Measurements from ENCODE around the gene SLC23A2. TPM values are rescaled to one million over a fixed set of nuclear protein-coding genes. Genes with fewer than 3 reads are reported as not detected.
A peak's percentile ranks its signal among the peaks of the same experiment; 100 is the strongest.
"Not testable (repeated sequence)": the region's sequence is repeated elsewhere in the genome, so short reads cannot be mapped to it uniquely, and the experiment has no call there.

Gene SLC23A2
- total RNA-seq, 1 experiment from 2014 or later = 14.9 TPM

GRCh38 chr20:5008759-5009158, 7.4 kb upstream of the SLC23A2 start:
- peak; percentile 72 for DNase-seq (ENCODE audit: low read depth)

DNA sequence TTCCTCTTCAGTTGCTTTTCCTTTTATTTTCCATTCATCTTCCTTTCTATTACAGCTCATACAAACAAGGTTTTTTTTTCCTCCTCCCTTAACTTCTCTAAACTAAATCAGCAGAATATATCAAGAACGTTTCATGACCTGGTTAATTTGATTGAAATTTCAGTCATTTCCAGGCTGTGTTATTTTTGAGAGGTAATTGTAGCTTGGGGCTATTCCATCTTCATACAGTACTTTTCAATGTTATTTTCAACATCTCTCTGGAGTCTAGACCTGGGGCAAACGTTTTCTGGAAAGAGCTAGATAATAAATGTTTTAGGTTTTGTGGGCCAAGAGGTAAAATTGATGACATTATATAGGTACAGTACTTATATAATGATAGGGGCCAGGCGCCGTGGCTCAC, 4.0 kb upstream of the SLC23A2 start:
- DNase-seq (ENCODE audit: low read depth) = no peak

DNA sequence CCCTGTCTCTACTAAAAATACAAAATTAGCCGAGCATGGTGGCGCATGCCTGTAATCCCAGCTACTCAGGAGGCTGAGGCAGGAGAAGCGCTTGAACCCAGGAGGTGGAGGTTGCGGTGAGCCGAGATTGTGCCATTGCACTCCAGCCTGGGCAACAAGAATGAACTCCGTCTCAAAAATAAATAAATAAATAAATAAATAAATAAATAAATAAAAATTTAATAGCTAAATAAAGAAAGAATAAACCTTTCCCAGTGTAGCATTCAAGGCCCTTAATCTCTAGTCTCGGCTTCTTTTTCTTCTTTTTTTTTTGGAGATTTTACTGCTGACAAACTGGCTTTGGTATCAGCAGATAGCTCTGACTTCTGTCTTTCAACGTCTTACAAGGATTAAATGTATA, 3.5 kb upstream of the SLC23A2 start:
- DNase-seq (ENCODE audit: low read depth) = not testable (repeated sequence)

DNA sequence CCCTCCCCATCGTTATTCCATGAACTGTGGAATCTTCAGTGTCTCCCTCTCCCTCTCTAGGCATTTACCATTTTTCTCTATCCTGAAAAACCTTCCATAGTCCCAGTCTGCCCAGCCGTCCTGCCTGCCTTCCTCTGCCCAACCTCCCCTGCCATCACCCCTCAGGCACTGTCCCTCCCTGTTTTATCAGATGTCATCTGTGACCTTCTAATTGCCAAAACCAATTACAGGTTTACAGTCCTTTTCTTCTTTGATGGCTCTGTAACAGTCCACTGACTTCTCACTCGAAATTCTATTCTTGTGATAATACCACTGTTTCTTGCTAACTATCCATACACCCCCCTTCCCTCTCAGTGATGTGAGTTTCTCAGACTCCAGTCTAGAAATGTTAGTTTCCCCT, 2.3 kb upstream of the SLC23A2 start:
- no peak for DNase-seq (ENCODE audit: low read depth)

DNA sequence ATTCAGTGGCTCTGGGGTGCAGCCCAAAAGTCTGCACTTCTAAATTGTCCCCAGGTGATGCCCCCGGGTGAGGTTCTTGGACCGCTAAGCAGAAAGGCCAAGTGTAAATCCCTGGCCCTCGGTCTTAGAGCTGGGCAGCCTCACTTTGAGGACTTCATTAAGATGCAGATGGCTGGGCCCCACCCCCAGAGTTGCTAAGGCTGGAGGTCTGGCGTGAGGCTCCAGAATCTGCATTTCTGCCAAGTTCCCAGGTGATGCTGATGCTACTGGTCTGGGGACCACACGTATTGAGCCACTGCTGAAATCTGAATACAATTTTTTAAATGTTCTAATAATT, 735 bp upstream of the SLC23A2 start:
- no peak for DNase-seq (ENCODE audit: low read depth)

GRCh38 chr20:5000263-5001173, 792 bp downstream of the SLC23A2 start:
- DNase-seq (ENCODE audit: low read depth) = peak; percentile 55

DNA sequence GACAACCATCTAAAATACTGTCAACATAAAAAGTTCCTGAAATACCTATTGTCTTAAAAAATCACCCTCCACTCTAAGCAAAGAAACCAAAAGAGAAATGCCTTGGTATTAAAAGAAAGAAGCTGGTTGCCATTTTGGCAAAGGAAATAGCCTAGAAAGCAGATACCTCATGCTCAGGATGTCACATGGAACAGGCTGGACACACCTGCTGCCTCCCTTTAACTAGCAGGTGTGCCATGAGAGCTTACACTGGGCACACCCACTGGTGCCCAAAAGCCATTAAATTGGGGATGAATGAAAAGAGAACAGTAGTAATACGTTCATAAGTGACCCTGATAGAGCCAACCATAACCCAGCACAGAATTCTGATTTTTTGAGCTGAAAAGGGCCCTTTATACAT, 1.5 kb downstream of the SLC23A2 start:
- no peak for DNase-seq (ENCODE audit: low read depth)

- no peak for DNase-seq (ENCODE audit: low read depth)
Measured at GRCh38 chr20:4998160-4998651, 3.1 kb downstream of the SLC23A2 start.

DNA sequence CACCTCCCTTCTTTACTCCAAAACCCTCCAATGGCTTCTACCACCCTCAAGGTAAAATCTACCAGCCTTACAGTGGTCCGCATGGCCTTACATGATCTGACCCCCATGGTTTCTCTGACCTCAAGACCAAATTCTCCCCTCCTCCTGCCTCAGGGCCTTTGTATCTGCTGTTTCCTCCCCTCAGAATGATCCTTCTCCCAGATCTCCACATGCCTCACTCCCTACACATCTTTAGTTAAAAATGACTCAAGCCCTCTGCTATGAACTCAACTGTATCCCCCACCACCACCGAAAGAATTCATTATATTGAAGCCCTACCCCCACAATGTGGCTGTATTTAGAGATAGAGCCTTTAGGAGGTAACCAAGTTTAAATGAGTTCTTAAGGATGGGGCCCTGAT, 4.1 kb downstream of the SLC23A2 start:
- no peak for DNase-seq (ENCODE audit: low read depth)

DNA sequence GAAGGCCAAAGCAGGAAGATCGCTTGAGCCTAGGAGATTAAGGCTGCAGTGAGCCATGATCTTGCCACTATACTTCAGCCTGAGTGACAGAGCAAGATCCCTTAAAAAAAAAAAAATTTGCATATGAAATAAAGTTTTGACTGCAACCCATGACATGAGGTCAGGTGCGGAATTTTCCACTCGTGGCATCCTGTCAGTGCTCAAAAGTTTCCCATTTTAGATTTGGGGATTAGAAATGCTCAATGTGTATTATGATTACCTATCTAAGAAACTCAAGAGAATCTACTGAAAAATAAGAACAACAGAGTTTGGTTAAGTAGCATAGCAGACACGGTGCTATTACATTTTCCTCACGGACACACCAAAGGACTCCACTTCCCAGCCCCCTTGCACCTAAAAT, 11.7 kb downstream of the SLC23A2 start:
- no peak for DNase-seq (ENCODE audit: low read depth)

DNA sequence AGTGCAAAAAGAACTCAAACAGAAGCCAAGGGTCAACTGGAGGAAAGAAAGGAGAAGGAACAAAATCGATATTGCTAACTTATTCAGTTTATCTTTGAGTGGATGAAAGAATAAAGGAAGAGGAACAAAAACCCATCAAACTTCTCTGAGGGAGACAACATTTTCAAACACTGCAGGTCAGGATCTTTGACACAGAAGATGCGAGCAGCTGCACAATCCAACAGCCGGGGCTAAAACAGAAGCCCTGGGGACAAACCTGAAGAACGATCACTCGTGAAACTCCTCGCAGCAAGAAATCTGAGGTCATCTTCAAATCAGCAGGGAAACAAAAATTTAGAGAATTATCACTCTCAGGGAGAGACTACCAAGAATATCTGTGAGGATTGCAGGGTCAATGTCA, 14.2 kb downstream of the SLC23A2 start:
- no peak for DNase-seq (ENCODE audit: low read depth)

DNA sequence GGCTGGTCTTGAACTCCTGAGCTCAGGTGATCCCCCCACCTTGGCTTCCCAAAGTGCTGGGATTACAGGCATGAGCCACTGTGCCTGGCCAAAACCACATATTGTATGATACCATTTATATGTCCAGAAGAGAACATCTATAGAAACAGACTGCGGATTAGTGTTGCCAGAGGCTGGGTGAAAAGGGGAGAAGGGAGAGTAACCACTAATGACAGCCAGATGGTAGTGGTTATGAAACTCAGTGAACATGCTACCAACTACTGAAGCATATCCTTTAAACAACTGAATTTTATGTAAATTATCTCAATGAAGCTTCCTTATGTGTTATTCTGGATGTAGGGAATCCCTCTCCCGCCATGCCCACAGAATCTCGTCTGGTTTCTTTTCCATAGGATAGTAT, 15.7 kb downstream of the SLC23A2 start:
- DNase-seq (ENCODE audit: low read depth) = peak; percentile 83

DNA sequence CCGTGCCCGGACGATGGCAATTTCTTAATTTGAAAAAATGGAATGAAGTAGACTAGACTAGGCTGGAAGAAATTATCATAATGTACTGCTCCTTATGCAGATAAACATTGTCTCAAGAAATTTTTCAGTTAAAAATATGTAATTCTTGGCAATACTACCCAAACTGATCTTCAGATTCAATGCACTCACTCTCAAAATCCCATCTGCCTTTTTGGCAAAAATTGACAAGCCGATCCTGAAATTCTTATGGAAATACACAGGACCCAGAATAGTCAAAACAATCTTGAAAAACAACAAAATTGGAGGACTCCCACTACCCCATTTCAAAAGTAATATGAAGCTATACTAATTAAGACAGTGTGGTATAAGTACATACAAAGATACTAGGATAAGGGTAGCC, 19.0 kb downstream of the SLC23A2 start:
- DNase-seq (ENCODE audit: low read depth) = no peak

DNA sequence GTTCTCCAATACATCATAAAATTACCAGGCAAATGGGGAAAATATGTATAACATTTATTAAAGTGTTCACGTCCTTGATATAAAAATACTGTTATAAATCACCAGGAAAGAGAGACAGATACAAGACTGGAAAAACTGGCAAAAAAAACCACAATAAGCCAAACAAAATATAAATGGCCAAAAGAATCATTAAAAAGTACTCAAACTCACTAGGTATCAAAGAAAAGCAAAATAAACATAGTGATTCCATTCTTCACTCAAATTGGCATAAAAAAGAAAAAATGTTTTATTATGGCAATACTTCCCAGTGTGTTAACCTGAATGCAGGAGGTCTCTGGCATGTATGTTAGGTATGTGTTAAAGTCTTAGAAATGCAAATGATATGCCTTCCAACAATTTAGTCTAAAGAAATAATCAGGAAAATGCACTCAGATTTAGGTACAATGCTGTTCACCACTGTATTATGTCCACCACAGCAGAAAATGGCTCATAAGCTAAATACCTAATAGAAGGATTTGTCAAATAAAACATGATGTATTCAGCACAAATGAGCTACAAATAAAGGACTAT, 21.4 kb downstream of the SLC23A2 start:
- DNase-seq (ENCODE audit: low read depth) = no peak

DNA sequence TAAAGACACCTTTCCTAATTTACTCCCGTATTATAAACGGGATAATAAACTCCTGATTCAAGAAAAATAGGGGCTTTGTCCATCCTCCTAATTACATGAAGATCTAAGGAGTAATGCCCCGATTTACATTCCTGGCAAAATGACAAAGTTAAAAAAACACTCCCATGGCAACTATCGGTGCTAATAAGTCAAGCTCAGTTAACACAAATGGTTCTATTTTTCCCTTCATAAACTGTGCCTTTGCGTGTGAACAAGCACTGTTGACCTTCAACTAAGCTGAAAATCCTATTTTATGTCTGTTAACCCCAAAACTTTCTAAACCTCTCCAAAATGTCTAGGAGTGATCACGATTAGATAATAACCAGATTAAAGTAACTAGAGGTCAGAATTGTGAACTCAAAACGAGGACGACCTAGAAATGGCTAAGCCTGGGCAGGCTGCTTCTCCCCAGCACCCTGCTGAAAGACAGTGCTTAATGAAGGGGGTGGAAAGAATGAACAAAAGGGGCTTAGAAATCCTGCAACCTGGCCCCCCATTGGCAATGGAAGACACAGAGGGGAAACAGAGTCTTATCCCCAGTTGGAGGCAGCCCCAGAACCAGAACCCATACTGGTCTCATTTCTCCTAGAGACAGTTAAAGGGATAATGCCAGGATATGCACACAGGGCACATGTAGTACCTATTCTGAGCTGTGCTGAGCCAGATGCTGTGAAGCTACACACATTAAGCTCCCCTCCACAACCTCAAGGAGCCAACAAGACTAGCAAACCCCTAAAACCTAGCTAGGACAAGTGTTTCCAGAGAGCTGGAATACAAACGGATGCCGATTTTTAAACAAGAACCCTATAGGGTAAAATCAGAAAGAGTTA, 23.0 kb downstream of the SLC23A2 start:
- DNase-seq (ENCODE audit: low read depth) = peak; percentile 43

GRCh38 chr20:4976014-4976413, 25.3 kb downstream of the SLC23A2 start:
- not testable (repeated sequence) for DNase-seq (ENCODE audit: low read depth)

- peak; percentile 95 for DNase-seq (ENCODE audit: low read depth)
Measured at GRCh38 chr20:4973330-4974097, 27.8 kb downstream of the SLC23A2 start.

- peak; percentile 15 for DNase-seq (ENCODE audit: low read depth)
Measured at GRCh38 chr20:4972506-4973251, 28.6 kb downstream of the SLC23A2 start.

GRCh38 chr20:4971064-4971463, 30.2 kb downstream of the SLC23A2 start:
- DNase-seq (ENCODE audit: low read depth) = no peak

DNA sequence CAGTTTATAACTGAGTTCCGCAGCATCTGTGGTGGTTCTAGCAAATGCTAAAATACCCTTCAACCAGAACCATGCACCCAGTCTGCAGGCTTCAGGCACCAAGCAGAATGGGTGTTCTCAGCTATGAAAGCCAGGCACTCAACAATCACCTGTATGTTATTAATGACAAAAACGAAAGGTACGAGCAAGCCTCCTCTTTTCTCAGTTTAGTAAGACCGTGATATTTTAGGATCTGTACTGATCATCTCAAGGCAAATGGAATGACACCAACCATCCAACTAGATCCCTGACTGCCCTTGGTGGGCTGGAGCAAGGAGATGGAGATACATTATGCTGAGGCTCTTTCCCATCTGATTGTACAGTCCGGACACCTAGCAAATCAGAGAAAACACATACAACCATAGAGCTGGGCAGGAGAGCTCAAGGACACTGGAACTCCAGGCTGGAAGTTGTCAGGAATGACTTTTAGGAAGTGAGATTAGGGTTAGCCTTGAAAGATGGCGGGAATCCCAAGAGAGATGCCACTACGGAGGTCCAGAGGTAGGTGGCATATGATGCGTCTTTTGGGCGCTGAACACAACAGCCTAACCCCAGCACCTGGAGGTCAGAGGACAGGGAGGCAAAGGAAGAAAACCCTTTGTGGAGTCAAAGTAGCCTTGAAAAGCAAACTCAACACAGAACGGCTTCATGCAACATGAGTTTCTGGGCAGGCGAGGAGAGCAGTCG, 33.4 kb downstream of the SLC23A2 start:
- DNase-seq (ENCODE audit: low read depth) = no peak

Measured in RPMI7951 (cell line).